HCT116 (cell line): ENCODE data around the gene IFT20. TPM values are rescaled to one million over a fixed set of nuclear protein-coding genes. Genes with fewer than 3 reads are reported as not detected.

ENCODE experiments used
- ATAC-seq: fragments of 200-7000 bp; cut with Tn5 transposase; 2 replicates; pipeline ENCODE4 v1.9.1; 2020; ENCODE audit warnings: mild to moderate bottlenecking, moderate library complexity
- BruUV-seq: library from RNA; stranded (reverse); fragments of 400-500 nt; replicated peaks from 2 replicates; lab custom pipeline; 2021; lab: Mats Ljungman, UMichigan
- CTCF ChIA-PET: fragments of 300-600 bp; sonication (Branson Sonifier 250); formaldehyde crosslinking; loops from one replicate; lab custom pipeline; 2021; ENCODE audit warnings: antibody characterized with exemption; lab: Charles Lee
- POLR2A ChIA-PET: fragments of 300-600, 350-600 bp; sonication (Branson Sonifier 250); formaldehyde crosslinking; loops from one replicate; lab custom pipeline; 2021; ENCODE audit warnings: antibody characterized with exemption; lab: Charles Lee
- RAD21 ChIA-PET, 2 experiments: fragments of 300-600 bp; sonication (Branson Sonifier 250); formaldehyde crosslinking; loops; one replicate each; lab custom pipeline; 2023; ENCODE audit warnings: low total read pairs in 2 of 2; ENCODE audit not compliant: uncharacterized antibody in 2 of 2, unreplicated experiment in 2 of 2, low non-redundant PET in 1 of 2; lab: Charles Lee
- DNase-seq: peaks from one replicate; pipeline ENCODE4 v3.0.0-alpha.2; 2010; ENCODE audit warnings: low read depth, low spot score
- H2AFZ ChIP-seq: fragments of 200-600 bp; shearing (Covaris generic), sonication (generic); 2 replicates; pipeline ENCODE4 v1.6.1; 2017; ENCODE audit warnings: low read depth, mixed run types, mixed read lengths, antibody characterized with exemption, low read length; ENCODE audit not compliant: poor library complexity, severe bottlenecking
- H3K27ac ChIP-seq: 2 replicates; pipeline ENCODE4 v1.5.1; 2012; ENCODE audit warnings: low read depth, low read length
- H3K27me3 ChIP-seq: fragments of 200-600 bp; sonication (generic); 2 replicates; pipeline ENCODE4 v1.6.1; 2016; ENCODE audit warnings: mixed run types, low read length, mixed read lengths; ENCODE audit not compliant: insufficient read depth
- H3K36me3 ChIP-seq, 2 experiments: fragments of 200-500 bp in 1 of 2; fragments of 200-600 bp in 1 of 2; sonication (Bioruptor generic) in 1 of 2; sonication (generic) in 1 of 2; 2 replicates each; pipeline versions ENCODE4 v1.5.1 to v1.6.1; 2014 to 2016; ENCODE audit warnings: low read length in 2 of 2, inconsistent platforms in 1 of 2, mixed read lengths in 1 of 2, mixed run types in 1 of 2; ENCODE audit not compliant: insufficient read depth in 2 of 2, control insufficient read depth in 1 of 2
- H3K4me1 ChIP-seq, 2 experiments: fragments of 200-600 bp in 1 of 2; sonication (generic) in 1 of 2; 2 replicates each; pipeline versions ENCODE4 v1.5.1 to v1.6.1; 2012 to 2017; ENCODE audit warnings: low read length in 2 of 2, inconsistent platforms in 1 of 2, mild to moderate bottlenecking in 1 of 2, mixed read lengths in 1 of 2, mixed run types in 1 of 2, moderate library complexity in 1 of 2; ENCODE audit not compliant: insufficient read depth in 2 of 2, control insufficient read depth in 1 of 2
- H3K4me2 ChIP-seq: fragments of 200-600 bp; sonication (generic); 2 replicates; pipeline ENCODE4 v1.6.1; 2017; ENCODE audit warnings: mixed run types, low read length, mixed read lengths
- H3K4me3 ChIP-seq, 2 experiments: fragments of 200-600 bp in 1 of 2; sonication (generic) in 1 of 2; replicated peaks in 1 of 2; 2 replicates each; pipeline ENCODE4 v1.5.1; 2011 to 2016; ENCODE audit warnings: low read length in 2 of 2, control low read depth in 1 of 2, low read depth in 1 of 2, mild to moderate bottlenecking in 1 of 2, mixed read lengths in 1 of 2, mixed run types in 1 of 2
- H3K79me2 ChIP-seq: fragments of 200-600 bp; sonication (generic); 2 replicates; pipeline ENCODE4 v1.6.1; 2017; ENCODE audit warnings: mild to moderate bottlenecking, mixed run types, low read length, moderate library complexity, mixed read lengths; ENCODE audit not compliant: insufficient read depth
- H3K9ac ChIP-seq: fragments of 200-600 bp; sonication (generic); 2 replicates; pipeline ENCODE4 v1.6.1; 2016; ENCODE audit warnings: low read length, mixed read lengths
- H3K9me2 ChIP-seq: fragments of 200-600 bp; sonication (generic), shearing (Covaris generic); 2 replicates; pipeline ENCODE4 v1.6.1; 2017; ENCODE audit warnings: mixed run types, mild to moderate bottlenecking, moderate library complexity; ENCODE audit not compliant: insufficient read depth
- H3K9me3 ChIP-seq, 2 experiments: fragments of 200-500 bp in 1 of 2; fragments of 200-600 bp in 1 of 2; sonication (Bioruptor generic) in 1 of 2; sonication (generic) in 1 of 2; 2 replicates each; pipeline ENCODE4 v1.6.1; 2014 to 2017; ENCODE audit warnings: low read length in 2 of 2, mixed read lengths in 2 of 2, inconsistent platforms in 1 of 2, low read depth in 1 of 2, mild to moderate bottlenecking in 1 of 2, mixed run types in 1 of 2, moderate library complexity in 1 of 2; ENCODE audit not compliant: control insufficient read depth in 1 of 2, insufficient read depth in 1 of 2
- H4K20me1 ChIP-seq: fragments of 200-600 bp; sonication (generic), shearing (Covaris generic); 2 replicates; pipeline ENCODE4 v1.6.1; 2017; ENCODE audit warnings: mixed run types, mild to moderate bottlenecking, moderate library complexity; ENCODE audit not compliant: insufficient read depth
- EZH2 ChIP-seq: fragments of 200-600 bp; sonication (generic); IDR thresholded peaks from 2 replicates; pipeline ENCODE4 v1.6.1; 2017; ENCODE audit warnings: antibody characterized with exemption, mixed run types
- POLR2A ChIP-seq: IDR thresholded peaks from 2 replicates; pipeline ENCODE4 v1.7.0; 2011; ENCODE audit warnings: borderline replicate concordance; ENCODE audit not compliant: insufficient read depth, insufficient read length; ENCODE audit errors: extremely low read depth
- SIN3A ChIP-seq: IDR thresholded peaks from 2 replicates; pipeline ENCODE4 v1.6.1; 2012; ENCODE audit warnings: low read depth
- intact Hi-C: fragments of 100-400 bp; cut with micrococcal nuclease; formaldehyde crosslinking; loops from 2 replicates; pipeline ENCODE4 v1.10.0; 2022
- total RNA-seq: library from RNA; stranded (reverse); gene quantifications from one replicate; pipeline ENCODE4 v1.2.1, GENCODE V29; 2021; ENCODE audit not compliant: unreplicated experiment
- TF ChIP-seq, protein P1 (sequence below): IDR thresholded peaks from 2 replicates; pipeline ENCODE4 v1.6.1; 2012
- TF ChIP-seq, protein P2 (sequence below): IDR thresholded peaks from 2 replicates; pipeline ENCODE4 v1.6.1; 2011; ENCODE audit warnings: mild to moderate bottlenecking, low read length, moderate library complexity; ENCODE audit not compliant: insufficient replicate concordance; ENCODE audit errors: extremely low read depth

Gene IFT20
- total RNA-seq, 1 experiment from 2014 or later = 21.7 TPM

DNA sequence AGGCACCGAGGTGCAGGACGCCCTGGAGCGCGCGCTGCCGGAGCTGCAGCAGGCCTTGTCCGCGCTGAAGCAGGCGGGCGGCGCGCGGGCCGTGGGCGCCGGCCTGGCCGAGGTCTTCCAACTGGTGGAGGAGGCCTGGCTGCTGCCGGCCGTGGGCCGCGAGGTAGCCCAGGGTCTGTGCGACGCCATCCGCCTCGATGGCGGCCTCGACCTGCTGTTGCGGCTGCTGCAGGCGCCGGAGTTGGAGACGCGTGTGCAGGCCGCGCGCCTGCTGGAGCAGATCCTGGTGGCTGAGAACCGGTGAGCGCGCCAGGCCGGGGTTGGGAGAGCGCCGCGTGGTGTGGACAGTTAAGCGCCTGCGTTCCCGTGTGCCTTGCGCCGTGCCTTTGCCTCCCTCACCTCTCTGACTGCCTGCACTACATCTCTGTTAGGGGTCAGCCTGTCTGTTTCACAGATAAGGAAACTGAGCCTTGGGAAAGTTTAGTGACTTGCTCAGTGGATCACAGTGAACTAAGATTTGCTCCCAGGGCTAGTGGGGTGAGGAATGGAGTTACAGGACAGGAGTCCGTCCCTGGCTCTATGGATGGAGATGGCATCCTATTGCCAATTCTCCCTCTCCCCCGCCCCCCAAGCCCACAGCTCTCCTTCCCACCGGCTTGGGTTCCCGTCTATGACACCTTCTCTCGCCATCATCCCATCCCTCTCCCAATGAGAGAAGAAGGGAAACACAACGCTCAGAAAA is 37.1 kb upstream of the IFT20 start:
- CTCF ChIA-PET = no interaction called here
- Histone ChIP-seq H3K4me2 (no peak overlapping the region), H3K79me2 (no peaks in the 10 kb centered on the region), H3K27ac (no peak overlapping the region), H4K20me1 (no peaks in the 10 kb centered on the region), H3K27me3 (no peaks in the 10 kb centered on the region), H3K9ac (no peak overlapping the region), H3K4me1 (peaks cover 11 to 20% of the 10 kb centered on the region in 2 experiments; a peak in 3 of 4 replicates), H2AFZ (no peak overlapping the region), H3K36me3 (no peaks in the 10 kb centered on the region), H3K9me3 (no peaks in the 10 kb centered on the region), H3K4me3 (no peak overlapping the region), H3K9me2 (no peaks in the 10 kb centered on the region)
- TF ChIP-seq, protein P1, sequence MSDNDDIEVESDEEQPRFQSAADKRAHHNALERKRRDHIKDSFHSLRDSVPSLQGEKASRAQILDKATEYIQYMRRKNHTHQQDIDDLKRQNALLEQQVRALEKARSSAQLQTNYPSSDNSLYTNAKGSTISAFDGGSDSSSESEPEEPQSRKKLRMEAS = no peak
- TF ChIP-seq POLR2A (no peak), EZH2 (no peak), SIN3A (no peak)
- TF ChIP-seq, protein P2, sequence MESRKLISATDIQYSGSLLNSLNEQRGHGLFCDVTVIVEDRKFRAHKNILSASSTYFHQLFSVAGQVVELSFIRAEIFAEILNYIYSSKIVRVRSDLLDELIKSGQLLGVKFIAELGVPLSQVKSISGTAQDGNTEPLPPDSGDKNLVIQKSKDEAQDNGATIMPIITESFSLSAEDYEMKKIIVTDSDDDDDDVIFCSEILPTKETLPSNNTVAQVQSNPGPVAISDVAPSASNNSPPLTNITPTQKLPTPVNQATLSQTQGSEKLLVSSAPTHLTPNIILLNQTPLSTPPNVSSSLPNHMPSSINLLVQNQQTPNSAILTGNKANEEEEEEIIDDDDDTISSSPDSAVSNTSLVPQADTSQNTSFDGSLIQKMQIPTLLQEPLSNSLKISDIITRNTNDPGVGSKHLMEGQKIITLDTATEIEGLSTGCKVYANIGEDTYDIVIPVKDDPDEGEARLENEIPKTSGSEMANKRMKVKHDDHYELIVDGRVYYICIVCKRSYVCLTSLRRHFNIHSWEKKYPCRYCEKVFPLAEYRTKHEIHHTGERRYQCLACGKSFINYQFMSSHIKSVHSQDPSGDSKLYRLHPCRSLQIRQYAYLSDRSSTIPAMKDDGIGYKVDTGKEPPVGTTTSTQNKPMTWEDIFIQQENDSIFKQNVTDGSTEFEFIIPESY = no peak
- ATAC-seq (no peak), DNase-seq (no peak)
- POLR2A ChIA-PET = no interaction called here
- no TSS peak for BruUV-seq
- intact Hi-C loops = loop anchor here (10.0 kb wide), 2 partner anchors 58 to 72 kb away; partner anchors contain the start of gene TMEM97
- RAD21 ChIA-PET = no interaction called here
